Stimulated activated CD4-positive, alpha-beta T cell treated with anti-CD3 and anti-CD28 coated beads, Interleukin-15, amount 100 ng/mL, for 24 hours (primary cell): Measurements from ENCODE around the gene SDSL.

Experiments used
- DNase-seq: peaks from one replicate; pipeline ENCODE4 v3.0.0-alpha.2; 2020

The SDSL gene

DNA sequence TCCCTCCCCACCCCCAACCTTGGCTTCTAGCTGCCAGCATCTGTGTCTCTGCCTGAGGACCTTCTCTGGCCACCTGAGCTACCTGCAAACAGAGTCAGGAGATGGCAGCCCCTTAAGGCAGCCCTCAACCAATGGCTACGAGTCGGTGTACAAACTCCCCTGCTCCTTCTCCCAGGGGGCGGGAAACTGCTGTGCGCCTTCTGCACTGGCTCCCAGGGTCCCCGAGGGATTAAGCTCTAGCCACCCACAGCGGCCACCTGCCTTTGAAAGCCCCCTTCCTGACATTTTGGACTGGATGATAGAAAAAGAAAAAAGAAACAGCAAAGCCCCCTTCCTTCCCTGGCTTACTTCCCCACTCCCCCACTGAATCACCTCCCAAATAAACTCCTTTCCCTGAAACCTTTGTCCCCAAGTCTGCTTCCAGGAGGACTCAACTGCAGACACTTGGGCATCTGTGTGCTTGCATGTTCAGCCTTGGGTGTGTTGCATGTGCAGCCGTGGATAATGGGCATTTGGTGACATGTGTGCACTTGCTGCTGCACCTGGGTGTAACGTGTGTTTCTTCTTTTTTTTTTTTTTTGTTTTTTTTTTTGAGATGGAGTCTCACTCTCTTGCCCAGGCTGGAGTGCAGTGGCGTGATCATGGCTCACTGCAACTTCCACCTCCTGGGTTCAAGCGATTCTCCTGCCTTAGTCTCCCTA is 24.5 kb upstream of the SDSL start:
- no peak for DNase-seq

- DNase-seq: no peak
These were observed 23.6 kb upstream of the SDSL start for GRCh38 chr12:113398346-113399290.

DNA sequence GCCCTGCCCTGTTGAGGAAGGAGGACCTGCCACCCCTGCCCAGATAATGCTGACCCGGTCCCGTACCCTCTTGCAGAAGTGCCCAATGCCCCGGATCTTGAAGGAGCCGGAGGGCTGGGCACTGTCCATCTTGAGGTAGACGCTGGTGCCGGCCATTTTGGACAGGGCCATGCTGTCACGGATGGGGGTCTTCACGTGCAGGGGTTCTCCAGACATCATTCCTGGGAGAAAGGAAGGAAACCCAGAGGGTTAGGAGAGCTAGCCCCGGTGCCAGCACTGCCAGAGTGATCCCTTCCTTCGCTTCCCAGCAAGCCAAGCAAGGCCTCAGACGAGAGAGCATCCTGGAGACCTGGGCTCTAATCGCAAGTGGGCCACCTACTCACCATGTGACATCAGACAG is 22.7 kb upstream of the SDSL start:
- no peak for DNase-seq

DNA sequence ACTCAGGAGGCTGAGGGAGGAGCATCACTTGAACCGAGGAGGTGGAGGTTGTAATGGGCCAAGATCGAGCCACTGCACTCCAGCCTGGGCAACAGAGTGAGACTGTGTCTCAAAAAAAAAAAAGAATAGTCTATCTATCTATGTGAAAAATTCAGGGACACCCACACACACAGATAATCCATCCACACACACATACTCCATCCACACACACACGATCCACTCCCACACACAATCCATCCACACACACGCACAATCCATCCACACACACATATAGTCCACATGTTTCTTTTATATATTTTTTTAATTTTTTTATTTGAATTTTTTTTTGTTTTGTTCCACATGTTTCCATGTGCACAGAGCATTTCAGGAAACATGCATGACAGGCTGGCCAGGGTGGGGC is 21.8 kb upstream of the SDSL start:
- DNase-seq: no peak

DNA sequence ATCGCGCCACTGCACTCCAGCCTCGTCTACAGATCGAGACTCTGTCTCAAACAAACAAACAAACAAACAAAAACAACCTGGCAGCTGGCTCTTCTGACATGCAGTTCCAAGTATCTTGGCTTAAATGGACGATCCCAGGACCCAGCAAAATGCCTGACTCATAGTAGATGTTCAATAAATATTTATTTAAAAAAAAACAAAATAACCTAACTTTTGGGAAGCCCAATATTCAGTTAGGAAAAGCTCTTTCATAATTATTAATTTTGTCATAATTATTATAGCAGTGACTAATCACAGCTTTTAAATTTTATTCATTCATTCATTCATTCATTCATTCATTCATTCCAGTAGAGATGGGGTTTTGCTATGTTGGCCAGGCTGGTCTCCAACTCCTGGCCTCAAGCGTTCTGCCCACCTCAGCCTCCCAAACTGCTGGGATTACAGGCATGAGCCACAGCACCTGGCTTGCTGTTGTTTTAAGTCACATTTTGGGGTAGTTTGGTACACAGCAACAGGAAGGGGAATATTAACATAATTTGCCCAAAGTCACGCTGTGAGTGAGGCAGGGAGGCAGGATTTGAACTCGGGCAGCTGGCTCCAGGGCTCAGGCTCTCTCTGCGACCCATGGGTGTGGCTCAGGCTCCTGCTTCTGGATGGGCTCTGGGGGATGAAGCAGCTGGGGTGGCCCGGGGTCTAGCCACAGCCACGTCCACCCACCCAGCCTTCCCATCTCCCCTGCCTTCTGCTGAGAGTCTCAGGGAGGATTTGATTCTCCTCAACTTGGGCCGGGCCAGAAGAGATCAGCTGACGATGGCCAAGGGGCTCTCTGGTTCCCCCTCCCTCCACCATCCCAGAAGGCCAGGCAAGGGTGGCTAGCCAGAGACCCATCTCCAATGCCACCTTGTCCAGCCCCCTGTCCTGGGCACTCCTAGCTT is 20.8 kb upstream of the SDSL start:
- no peak for DNase-seq

- DNase-seq: no peak
These were observed 19.5 kb upstream of the SDSL start for GRCh38 chr12:113402586-113403260.

- DNase-seq: no peak
These were observed 18.5 kb upstream of the SDSL start, which contains the start of gene SDS for GRCh38 chr12:113403435-113404415. TSS of gene SDS (minus strand) at chr12:113403887. CDS start at chr12:113399708, 4,179 bp downstream.

DNA sequence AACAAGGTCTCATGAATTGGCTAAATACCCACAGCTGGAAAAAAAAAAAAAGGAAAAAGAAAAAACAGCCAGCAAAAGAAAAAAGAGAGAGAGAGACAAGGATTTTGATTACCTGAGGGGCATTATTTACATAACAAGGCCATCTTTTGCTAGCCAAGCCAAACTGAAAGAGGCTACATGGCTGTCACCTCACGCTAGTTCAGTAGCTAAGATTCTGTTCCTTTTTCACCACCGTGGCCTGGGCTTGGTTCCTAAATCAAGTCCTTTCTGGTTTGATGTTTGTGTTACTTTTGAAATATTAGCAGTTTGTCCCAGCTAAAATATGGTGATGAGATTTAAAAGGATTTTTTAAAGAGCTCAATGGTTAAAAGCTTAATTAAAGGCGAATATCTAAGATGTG is 16.5 kb upstream of the SDSL start:
- DNase-seq: no peak

GRCh38 chr12:113407931-113408600 is 14.1 kb upstream of the SDSL start:
- no peak for DNase-seq

GRCh38 chr12:113408756-113409298 is 13.4 kb upstream of the SDSL start:
- DNase-seq: no peak

- DNase-seq: no peak
These were observed 12.6 kb upstream of the SDSL start for GRCh38 chr12:113409462-113410124.

- no peak for DNase-seq
These were observed 8.7 kb upstream of the SDSL start for GRCh38 chr12:113413488-113413939.

- DNase-seq: no peak
These were observed 7.6 kb upstream of the SDSL start for GRCh38 chr12:113414519-113415038.

- no peak for DNase-seq
These were observed 6.0 kb upstream of the SDSL start for GRCh38 chr12:113416091-113416754.

- DNase-seq: no peak
These were observed 3.8 kb upstream of the SDSL start for GRCh38 chr12:113418213-113418879.

GRCh38 chr12:113420996-113421595 is 1.1 kb upstream of the SDSL start:
- no peak for DNase-seq

DNA sequence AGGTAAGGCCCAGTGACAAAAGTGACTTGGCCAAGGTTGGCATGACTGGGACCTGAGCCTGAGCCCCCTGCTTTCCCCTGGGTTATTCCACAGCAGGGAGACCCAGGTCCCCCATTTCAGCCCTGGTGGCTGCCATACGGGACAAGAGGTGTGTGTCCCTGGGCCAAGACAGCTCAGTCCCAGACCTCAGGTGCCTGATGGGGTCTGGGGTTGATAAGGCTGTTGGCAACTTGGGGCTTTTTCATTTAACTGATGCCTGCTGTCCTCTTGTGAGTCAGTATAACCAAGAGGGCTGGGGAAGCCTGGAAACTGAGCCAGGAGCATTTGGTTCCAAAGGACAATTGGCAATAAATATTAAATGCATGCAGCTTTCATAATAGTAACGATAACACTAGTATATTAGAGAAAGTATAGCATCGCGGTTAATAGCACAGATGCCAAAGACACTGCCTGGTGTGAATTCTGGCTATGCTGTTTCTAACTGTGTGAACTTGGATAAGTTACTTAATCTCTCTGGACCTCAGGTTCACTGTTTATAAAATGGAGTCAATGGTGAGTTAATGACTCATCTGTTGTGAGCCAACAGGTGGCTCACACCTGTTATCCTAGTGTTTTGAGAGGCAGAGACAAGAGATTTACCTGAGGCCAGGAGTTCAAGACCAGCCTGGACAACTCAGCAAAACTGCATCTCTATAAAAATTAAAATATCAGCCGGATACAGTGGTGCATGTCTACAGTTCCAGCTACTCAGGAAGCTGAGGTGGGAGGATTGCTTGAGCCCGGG is 898 bp downstream of the SDSL start:
- DNase-seq: no peak
